Activated naive CD4-positive, alpha-beta T cell treated with anti-CD3 and anti-CD28 coated beads, Interleukin-2, amount 50 U/mL, for 16 hours (primary cell): Measurements from ENCODE around the gene NFKB1.
"Not testable (repeated sequence)": the region's sequence is repeated elsewhere in the genome, so short reads cannot be mapped to it uniquely, and the experiment has no call there.

Source experiments
- DNase-seq: peaks from one replicate; pipeline ENCODE4 v3.0.0-alpha.2; 2020

Gene NFKB1

GRCh38 chr4:102601586-102602227 lies 100.5 kb downstream of the NFKB1 start:
- no peak for DNase-seq

GRCh38 chr4:102604222-102604940 lies 103.2 kb downstream of the NFKB1 start:
- no peak for DNase-seq

GRCh38 chr4:102606261-102606660 lies 105.1 kb downstream of the NFKB1 start:
- DNase-seq = no peak

- DNase-seq = no peak
These were observed 105.8 kb downstream of the NFKB1 start for GRCh38 chr4:102606846-102607450.

- no peak for DNase-seq
These were observed 107.0 kb downstream of the NFKB1 start for GRCh38 chr4:102608190-102608589.

GRCh38 chr4:102610007-102610406 lies 108.8 kb downstream of the NFKB1 start:
- no peak for DNase-seq

GRCh38 chr4:102610476-102610875 lies 109.3 kb downstream of the NFKB1 start:
- no peak for DNase-seq

- DNase-seq = no peak
These were observed 111.1 kb downstream of the NFKB1 start for GRCh38 chr4:102612210-102612609.

- peak; percentile 47 for DNase-seq
These were observed 111.7 kb downstream of the NFKB1 start for GRCh38 chr4:102612824-102613366.

GRCh38 chr4:102614801-102615200 lies 113.6 kb downstream of the NFKB1 start:
- DNase-seq = no peak

- DNase-seq = no peak
These were observed 115.5 kb downstream of the NFKB1 start for GRCh38 chr4:102616636-102617035.

- not testable (repeated sequence) for DNase-seq
These were observed 117.9 kb downstream of the NFKB1 start for GRCh38 chr4:102619021-102619420.

- not testable (repeated sequence) for DNase-seq
These were observed 118.8 kb downstream of the NFKB1 start for GRCh38 chr4:102619776-102620631.

- DNase-seq = no peak
These were observed 119.7 kb downstream of the NFKB1 start for GRCh38 chr4:102620697-102621497.

- DNase-seq = no peak
These were observed 122.5 kb downstream of the NFKB1 start for GRCh38 chr4:102623622-102624021.

- no peak for DNase-seq
These were observed 123.3 kb downstream of the NFKB1 start for GRCh38 chr4:102624505-102624904.

GRCh38 chr4:102625232-102625930 lies 124.2 kb downstream of the NFKB1 start:
- DNase-seq = peak; percentile 55

- no peak for DNase-seq
These were observed 126.8 kb downstream of the NFKB1 start for GRCh38 chr4:102627831-102628523.

GRCh38 chr4:102629673-102630072 lies 128.5 kb downstream of the NFKB1 start:
- DNase-seq = no peak

- no peak for DNase-seq
These were observed 130.5 kb downstream of the NFKB1 start for GRCh38 chr4:102631616-102632015.
